Esophagus (tissue), 2 donors: Measurements from ENCODE around the gene TCN2. TPM values are rescaled to one million over a fixed set of nuclear protein-coding genes. Genes with fewer than 3 reads are reported as not detected.

Experiments
- H3K27ac ChIP-seq, 2 donors: one replicate each; pipeline ENCODE4 v1.5.1; 2013; ENCODE audit warnings: low read depth in 2 of 2, mild to moderate bottlenecking in 2 of 2, inconsistent platforms in 1 of 2, low read length in 1 of 2, moderate library complexity in 1 of 2
- H3K27me3 ChIP-seq, 2 donors: one replicate each; pipeline ENCODE4 v1.6.1; 2013; ENCODE audit warnings: low read length in 2 of 2, control low read depth in 1 of 2, mild to moderate bottlenecking in 1 of 2; ENCODE audit not compliant: insufficient read depth in 2 of 2, control insufficient read depth in 1 of 2
- H3K36me3 ChIP-seq, 2 donors: one replicate each; pipeline ENCODE4 v1.6.1; 2013; ENCODE audit warnings: low read length in 1 of 2; ENCODE audit not compliant: control insufficient read depth in 2 of 2, insufficient read depth in 2 of 2
- H3K4me1 ChIP-seq, 2 donors: one replicate each; pipeline ENCODE4 v1.6.1; 2013; ENCODE audit warnings: low read length in 1 of 2; ENCODE audit not compliant: control insufficient read depth in 2 of 2, insufficient read depth in 2 of 2
- H3K4me3 ChIP-seq, 2 donors: one replicate each; pipeline ENCODE4 v1.5.1; 2013; ENCODE audit warnings: low read length in 2 of 2, mild to moderate bottlenecking in 2 of 2, low read depth in 1 of 2, moderate library complexity in 1 of 2
- H3K9me3 ChIP-seq, 2 donors: one replicate each; pipeline ENCODE4 v1.6.1; 2013; ENCODE audit warnings: mild to moderate bottlenecking in 2 of 2, low read depth in 1 of 2, low read length in 1 of 2, moderate library complexity in 1 of 2; ENCODE audit not compliant: control insufficient read depth in 2 of 2, insufficient read depth in 1 of 2
- WGBS, 2 donors: extraction: QIAGEN DNeasy Blood & Tissue Kit; methylation state at CpG; one replicate each; pipeline ENCODE4 v1.1.7; 2013; 5-methylcytosine and 5-hydroxymethylcytosine counted together
- polyA plus RNA-seq, 2 donors: library from polyadenylated mRNA; stranded (reverse); fragments of 200-250 nt; gene quantifications; one replicate each; pipeline ENCODE4 v1.2.3, GENCODE V29; 2013
- donor health status: healthy with polysubstance abuse.
- donor health status: Bipolar disorder and iron deficiency.

The TCN2 gene
- polyA plus RNA-seq, 2 donors: 1.6 to 2.2 TPM

DNA sequence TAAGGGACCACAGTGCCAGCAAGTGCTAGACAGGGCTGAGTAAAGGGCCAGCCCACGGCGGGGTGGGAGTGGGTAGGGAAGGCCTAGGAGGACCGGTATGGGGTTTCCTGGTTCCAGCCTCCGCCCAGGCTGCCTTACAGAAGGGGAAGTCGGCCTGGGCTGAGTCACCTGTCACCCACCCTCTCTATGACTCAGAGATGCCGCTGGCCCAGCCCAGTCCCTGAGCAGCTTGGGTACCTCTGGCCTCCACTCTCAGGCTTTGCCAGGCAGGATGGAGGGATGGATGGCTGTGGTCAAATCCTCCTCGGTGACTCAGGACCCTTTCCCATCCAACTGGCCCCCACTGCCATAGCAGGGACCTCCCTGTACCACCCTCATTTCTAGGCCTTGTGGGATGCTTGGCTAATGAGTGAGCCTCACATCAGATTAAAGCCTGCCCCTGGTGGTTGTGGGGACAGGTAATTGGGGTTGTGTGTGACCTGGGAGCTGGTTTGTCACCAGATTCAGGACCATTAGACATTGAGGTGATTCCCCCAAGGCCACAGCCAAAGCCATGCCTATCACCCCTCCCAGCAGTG lies 42.5 kb downstream of the TCN2 start:
- Histone ChIP-seq H3K36me3 (peaks cover 0 to 3% of the 10 kb centered on the region in 2 donors), H3K4me3 (no peak overlapping the region), H3K27ac (peak overlapping the region; percentile 45 to 67), H3K4me1 (peaks cover 0 to 4% of the 10 kb centered on the region in 2 donors), H3K9me3 (no peaks in the 10 kb centered on the region), H3K27me3 (no peaks in the 10 kb centered on the region)
- WGBS, 2 donors: 19 to 26% methylated on average over 5 to 7 of the region's 7 CpGs

DNA sequence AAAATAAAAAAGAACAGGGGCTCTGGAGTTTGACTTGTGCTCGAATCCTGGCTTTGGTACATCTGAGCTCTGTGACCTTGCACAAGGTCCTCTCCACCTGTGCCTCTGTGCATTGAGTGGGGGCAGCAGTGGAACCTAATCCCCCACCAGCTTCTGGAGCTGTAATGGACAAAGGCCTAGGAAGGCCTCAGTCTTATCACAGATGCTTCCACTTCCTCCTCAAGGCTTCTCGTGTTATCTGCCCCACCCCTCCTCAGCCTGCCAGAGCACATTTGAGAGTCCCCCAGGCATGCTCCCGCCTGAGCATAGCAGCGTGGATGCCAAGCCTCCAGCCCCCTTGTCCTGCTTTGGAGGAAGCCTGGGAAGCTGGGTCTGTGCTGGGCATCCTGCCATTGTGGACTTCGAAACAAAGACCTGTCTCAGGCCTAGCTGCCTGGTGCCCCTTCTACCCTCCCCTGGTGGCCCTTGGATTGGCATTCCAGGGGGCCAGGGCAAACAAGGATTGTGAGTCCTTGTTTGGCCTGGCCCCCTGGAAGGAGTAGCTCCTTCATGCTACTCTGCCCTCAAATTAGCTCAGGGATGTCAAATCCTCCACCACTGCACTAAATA lies 43.6 kb downstream of the TCN2 start:
- WGBS, 2 donors: 59 to 67% methylated on average over 5 of the region's 5 CpGs
- no peaks in the 10 kb centered on the region for H3K27me3 ChIP-seq
- H3K9me3 ChIP-seq: no peaks in the 10 kb centered on the region
- H3K27ac ChIP-seq: no peak overlapping the region
- no peak overlapping the region for H3K4me3 ChIP-seq
- peaks cover 0 to 4% of the 10 kb centered on the region in 2 donors for H3K4me1 ChIP-seq
- peaks cover 0 to 3% of the 10 kb centered on the region in 2 donors for H3K36me3 ChIP-seq

DNA sequence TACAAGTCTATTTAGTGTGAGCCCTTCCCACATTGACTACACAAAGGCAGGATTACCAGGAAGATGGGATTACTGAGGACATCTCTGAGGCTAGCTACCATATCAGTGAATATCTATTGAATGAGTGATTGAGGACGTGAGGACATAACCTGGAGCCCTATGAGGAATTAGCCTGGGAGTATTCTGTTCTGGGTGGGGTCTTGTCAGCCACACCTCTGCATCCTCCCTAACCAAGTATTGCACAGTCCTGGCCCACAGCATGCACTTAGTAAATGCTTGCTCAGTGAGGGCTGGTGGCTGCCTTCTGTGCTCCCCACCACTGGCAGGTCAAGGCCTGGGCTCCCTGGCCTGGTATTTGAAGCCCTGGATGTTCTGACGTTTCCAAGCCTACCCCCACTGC lies 45.9 kb downstream of the TCN2 start:
- WGBS, 2 donors: 77 to 83% methylated on average over 2 of the region's 2 CpGs
- no peaks in the 10 kb centered on the region for H3K9me3 ChIP-seq
- no peak overlapping the region for H3K27ac ChIP-seq
- H3K27me3 ChIP-seq: no peaks in the 10 kb centered on the region
- H3K4me3 ChIP-seq: no peak overlapping the region
- peaks cover 0 to 4% of the 10 kb centered on the region in 2 donors for H3K4me1 ChIP-seq
- H3K36me3 ChIP-seq: no peaks in the 10 kb centered on the region

DNA sequence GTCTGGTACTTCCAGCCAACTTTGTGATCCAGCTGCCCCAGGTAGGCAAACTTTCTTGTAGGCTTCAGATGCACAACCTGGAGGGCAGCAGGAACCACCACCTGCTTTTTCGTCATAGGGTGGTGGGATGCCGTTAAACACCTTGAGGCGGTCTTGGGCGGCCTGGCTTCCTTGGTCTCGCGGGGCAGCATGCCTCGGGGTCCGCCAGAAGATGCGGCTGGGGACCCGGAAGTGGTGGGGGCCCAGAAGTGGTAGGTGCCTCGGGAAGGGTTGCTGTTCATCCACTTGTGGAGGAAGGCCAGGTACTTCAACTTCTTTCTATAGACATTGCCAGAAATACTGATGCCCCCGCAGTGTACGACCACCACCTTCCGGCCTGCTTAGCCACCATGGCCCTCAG lies 47.4 kb downstream of the TCN2 start:
- no peaks in the 10 kb centered on the region for H3K27me3 ChIP-seq
- H3K36me3 ChIP-seq: no peaks in the 10 kb centered on the region
- WGBS, 2 donors: 97 to 98% methylated on average over 14 of the region's 14 CpGs
- H3K27ac ChIP-seq: no peak overlapping the region
- no peaks in the 10 kb centered on the region for H3K9me3 ChIP-seq
- H3K4me1 ChIP-seq: peaks cover 0 to 4% of the 10 kb centered on the region in 2 donors
- no peak overlapping the region for H3K4me3 ChIP-seq

DNA sequence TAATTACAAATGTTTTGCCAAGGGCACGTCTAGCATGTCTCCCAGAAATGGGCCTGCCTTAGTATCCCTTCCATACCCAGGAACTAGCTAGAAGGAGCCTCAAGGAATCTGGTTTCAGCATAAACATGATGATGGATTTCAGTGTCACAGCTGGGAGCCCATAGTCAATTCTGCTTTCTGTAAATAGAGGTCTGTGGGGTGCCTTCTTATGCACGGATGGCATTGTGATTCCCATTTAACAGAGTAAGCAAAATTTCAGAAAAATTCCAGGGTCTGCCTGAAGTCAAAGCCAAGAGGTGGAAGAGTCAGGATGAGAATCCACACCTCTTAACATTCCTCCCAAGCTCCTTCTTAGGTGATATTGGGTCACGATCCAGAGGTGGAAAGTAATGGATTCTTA lies 48.6 kb downstream of the TCN2 start:
- Histone ChIP-seq H3K4me3 (no peak overlapping the region), H3K9me3 (no peaks in the 10 kb centered on the region), H3K36me3 (no peaks in the 10 kb centered on the region), H3K27ac (no peak overlapping the region), H3K27me3 (no peaks in the 10 kb centered on the region), H3K4me1 (no peaks in the 10 kb centered on the region)
- 76 to 83% methylated on average over 3 of the region's 3 CpGs for WGBS, 2 donors

DNA sequence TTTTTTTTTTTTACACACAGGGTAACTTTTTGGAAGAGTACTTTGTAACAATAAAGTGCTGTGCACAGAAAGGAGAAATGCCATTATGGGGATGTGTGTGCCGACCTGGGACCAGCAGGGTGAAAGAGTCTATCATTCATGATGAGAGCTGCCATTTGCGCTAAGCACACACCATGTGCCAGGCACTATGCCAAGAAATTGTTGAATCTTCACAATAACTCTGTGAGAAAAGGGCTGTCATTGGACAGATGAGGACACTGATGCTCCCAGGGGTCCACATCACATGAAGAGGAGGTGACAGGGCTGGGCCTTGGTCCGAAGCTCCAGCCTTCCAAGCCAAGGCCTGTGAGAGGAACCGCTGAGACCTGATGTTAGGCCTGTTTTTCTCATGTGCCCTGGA lies 55.1 kb downstream of the TCN2 start:
- no peak overlapping the region for H3K27ac ChIP-seq
- H3K4me3 ChIP-seq: no peak overlapping the region
- H3K27me3 ChIP-seq: no peaks in the 10 kb centered on the region
- H3K9me3 ChIP-seq: no peaks in the 10 kb centered on the region
- H3K36me3 ChIP-seq: peaks cover 4 to 6% of the 10 kb centered on the region in 2 donors
- WGBS, 2 donors: 89 to 91% methylated on average over 4 of the region's 4 CpGs
- no peaks in the 10 kb centered on the region for H3K4me1 ChIP-seq

DNA sequence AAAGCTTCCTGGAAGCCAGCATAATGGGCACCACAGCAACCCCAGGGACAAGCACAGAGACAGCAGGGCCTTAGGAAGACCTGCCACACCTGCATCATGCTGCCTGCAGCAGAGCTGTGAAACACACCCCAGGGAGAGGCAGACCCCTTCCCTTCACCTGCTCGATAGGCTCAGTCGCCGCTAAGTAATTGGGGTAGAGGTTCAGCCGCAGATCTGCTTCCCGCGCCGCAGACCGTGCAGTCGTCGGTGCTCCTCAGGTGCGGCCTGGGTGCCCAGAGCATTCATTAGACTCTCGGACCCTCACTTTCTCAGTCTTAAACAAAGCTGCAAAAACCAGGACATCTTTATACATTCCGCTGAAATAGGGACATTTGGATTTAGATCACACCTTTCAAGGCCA lies 57.8 kb downstream of the TCN2 start:
- H3K9me3 ChIP-seq: no peaks in the 10 kb centered on the region
- H3K36me3 ChIP-seq: peaks cover 4 to 6% of the 10 kb centered on the region in 2 donors
- H3K4me1 ChIP-seq: peaks cover 0 to 4% of the 10 kb centered on the region in 2 donors
- no peak overlapping the region for H3K4me3 ChIP-seq
- no peak overlapping the region for H3K27ac ChIP-seq
- no peaks in the 10 kb centered on the region for H3K27me3 ChIP-seq
- WGBS, 2 donors: 98 to 99% methylated on average over 13 of the region's 13 CpGs

DNA sequence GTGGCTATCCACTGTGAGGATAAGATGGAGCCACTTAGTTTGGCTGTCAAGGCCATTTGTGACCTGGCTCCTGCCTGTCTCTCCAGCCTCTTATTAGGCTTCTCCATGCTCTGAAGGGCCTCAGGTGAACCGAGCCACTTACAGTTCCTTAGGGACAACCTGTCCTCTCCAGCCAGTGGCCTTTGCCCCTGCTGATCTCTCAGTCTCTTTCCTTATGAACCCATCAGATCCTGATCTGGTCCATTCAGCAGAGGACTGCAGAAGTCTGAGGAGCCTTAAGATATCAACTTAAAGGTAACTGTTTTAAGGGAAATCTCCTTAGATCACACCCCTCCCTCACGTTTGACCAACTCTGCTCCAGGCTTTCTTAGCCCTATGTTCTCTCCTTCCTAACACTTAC lies 58.3 kb downstream of the TCN2 start:
- H3K4me3 ChIP-seq: no peak overlapping the region
- WGBS, 2 donors: 75 to 79% methylated on average over 2 of the region's 2 CpGs
- no peak overlapping the region for H3K27ac ChIP-seq
- H3K9me3 ChIP-seq: no peaks in the 10 kb centered on the region
- H3K36me3 ChIP-seq: peaks cover 4 to 6% of the 10 kb centered on the region in 2 donors
- H3K4me1 ChIP-seq: peaks cover 0 to 4% of the 10 kb centered on the region in 2 donors
- no peaks in the 10 kb centered on the region for H3K27me3 ChIP-seq

DNA sequence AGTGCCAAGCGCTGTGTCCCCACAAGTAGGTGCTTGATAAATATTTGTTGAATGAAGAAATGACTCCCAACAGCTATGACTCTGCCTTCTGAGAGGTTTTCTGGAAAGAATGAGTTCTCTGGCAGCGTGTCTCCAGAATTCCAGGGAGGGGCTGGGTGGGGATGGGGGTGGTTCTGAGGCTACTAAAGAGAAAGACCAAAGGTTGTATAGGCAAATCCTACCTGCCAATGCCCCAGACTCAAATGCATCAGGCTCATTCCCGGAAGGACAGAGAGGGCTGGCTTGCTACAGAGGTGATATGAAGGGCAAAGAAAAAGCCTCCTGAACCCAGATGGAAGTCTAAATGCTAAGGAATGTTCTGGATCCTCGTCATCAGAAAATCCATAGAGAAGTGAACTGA lies 58.8 kb downstream of the TCN2 start:
- 75 to 82% methylated on average over 4 of the region's 4 CpGs for WGBS, 2 donors
- H3K27me3 ChIP-seq: no peaks in the 10 kb centered on the region
- no peak overlapping the region for H3K27ac ChIP-seq
- peaks cover 4 to 6% of the 10 kb centered on the region in 2 donors for H3K36me3 ChIP-seq
- H3K4me3 ChIP-seq: no peak overlapping the region
- peaks cover 0 to 4% of the 10 kb centered on the region in 2 donors for H3K4me1 ChIP-seq
- no peaks in the 10 kb centered on the region for H3K9me3 ChIP-seq

DNA sequence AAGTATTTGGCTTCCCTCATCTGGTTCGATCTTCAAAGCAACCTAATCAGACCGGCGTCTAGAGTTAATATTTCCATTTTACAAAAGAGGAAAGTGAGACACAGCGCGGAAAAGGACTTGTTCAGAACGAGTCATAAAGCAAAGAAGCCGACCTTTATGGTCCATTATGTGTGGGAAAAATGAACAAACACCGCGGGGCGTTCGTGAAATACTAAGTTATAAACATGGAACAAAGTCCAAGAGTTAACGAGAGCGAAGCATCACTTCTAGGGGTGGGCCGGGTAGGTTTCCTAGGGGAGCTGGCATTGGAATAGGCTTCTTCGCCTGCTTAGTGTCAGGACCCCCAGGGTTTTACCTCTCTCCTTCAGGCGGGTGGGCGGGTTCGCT lies 60.1 kb downstream of the TCN2 start:
- Histone ChIP-seq H3K27ac (peak overlapping the region in 1 of 2 donors; percentile 21), H3K36me3 (peaks cover 4 to 6% of the 10 kb centered on the region in 2 donors), H3K27me3 (no peaks in the 10 kb centered on the region), H3K9me3 (no peaks in the 10 kb centered on the region), H3K4me3 (peak overlapping the region; percentile 77), H3K4me1 (peaks cover 0 to 4% of the 10 kb centered on the region in 2 donors)
- 0 to 1% methylated on average over 18 of the region's 18 CpGs for WGBS, 2 donors
